ENCODE results near the gene PRSS56.

Gene PRSS56

GRCh38 chr2:232573042-232573441 lies 52.9 kb downstream of the PRSS56 start:
- DNase-seq (ENCODE audit: low read depth) = no peak

DNA sequence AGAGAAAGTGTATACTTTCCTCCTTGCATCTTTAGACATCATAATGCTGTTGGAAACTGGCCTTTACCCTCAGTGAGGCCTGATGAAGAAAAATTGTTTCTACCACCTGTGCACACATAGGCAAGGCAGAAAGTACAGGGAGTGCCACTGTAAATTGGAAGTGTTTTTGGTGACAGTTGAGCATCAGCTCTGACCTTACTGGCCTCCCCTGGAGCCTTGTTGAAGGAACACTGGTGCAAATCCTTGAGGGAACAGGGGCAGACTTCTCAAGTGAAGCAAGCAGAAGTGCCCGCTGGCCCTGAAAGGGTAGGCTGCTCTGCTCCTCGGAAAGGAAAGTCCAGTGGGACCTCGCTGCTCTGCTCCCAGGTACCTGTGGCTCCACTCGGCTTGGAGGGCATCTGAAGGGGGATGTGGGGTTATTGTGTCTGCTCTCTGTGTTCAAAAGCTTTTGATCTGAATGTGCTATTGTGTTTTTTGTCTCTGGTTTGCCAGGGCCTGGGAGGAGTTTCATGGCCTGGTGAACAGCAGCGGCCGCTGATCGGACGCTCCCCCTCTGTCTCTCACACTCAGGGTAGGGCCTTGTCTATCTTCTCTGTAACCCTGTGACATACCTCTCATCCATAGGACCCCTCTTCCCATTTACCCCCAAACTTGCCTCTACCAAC lies 53.7 kb downstream of the PRSS56 start:
- DNase-seq (ENCODE audit: low read depth) = no peak

DNA sequence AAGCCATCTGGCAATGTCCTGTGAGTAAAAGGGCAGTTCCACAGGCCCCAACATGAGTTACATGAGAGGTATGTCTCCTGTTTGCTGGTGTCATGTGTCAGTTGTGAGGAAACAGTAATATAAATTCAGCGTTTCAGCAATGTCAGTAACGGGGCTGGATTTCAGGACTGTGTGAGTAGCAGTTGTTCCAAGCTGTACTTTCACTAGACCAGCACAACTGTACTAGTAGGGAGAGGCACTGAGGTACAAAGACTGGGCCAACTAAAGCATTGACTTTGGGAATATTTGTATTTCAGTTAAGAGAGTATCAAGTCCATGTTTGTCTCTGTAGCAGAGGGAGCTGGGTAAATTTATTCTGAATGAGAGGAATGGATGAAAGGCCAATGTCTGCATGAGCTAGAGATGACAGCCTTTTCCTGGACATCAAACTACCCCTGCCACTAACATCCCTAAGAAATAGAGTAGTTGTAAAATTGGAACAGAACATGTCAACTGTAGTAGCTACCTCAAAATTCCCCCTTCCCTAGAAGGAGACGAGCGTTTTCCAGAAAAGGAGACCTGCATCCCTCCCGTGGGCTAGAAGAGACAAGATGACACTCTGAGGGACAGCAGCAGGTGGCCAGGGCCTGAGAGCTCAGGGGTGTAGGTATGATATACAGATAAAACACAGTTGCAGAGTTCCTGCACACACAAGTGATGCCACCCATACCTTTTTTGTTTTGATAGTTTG lies 54.7 kb downstream of the PRSS56 start:
- no peak for DNase-seq (ENCODE audit: low read depth)

All from GM04504 (cell line).